Calu3 (cell line): ENCODE measurements around the gene RIMBP2. TPM values are rescaled to one million over a fixed set of nuclear protein-coding genes. Genes with fewer than 3 reads are reported as not detected.

ENCODE experiments used
- BruUV-seq: library from RNA; stranded (reverse); fragments of 400-500 nt; replicated peaks from 2 replicates; lab custom pipeline; 2021; lab: Mats Ljungman, UMichigan
- CTCF ChIA-PET: fragments of 300-600 bp; sonication (Branson Sonifier 250); formaldehyde crosslinking; loops from one replicate; lab custom pipeline; 2022; ENCODE audit warnings: antibody characterized with exemption; lab: Charles Lee
- DNase-seq: peaks from one replicate; pipeline ENCODE4 v3.0.0; 2022
- H3K27ac Mint-ChIP-seq: one replicate; pipeline ENCODE4 v1.8.0; 2022; ENCODE audit warnings: mixed read lengths; ENCODE audit not compliant: unreplicated experiment
- H3K27me3 Mint-ChIP-seq: one replicate; pipeline ENCODE4 v1.8.0; 2022; ENCODE audit warnings: mixed read lengths; ENCODE audit not compliant: unreplicated experiment
- H3K36me3 Mint-ChIP-seq: one replicate; pipeline ENCODE4 v1.8.0; 2022; ENCODE audit warnings: mild to moderate bottlenecking, moderate library complexity, mixed read lengths; ENCODE audit not compliant: insufficient read depth, unreplicated experiment
- H3K4me1 Mint-ChIP-seq: one replicate; pipeline ENCODE4 v1.8.0; 2022; ENCODE audit warnings: mild to moderate bottlenecking, low read depth, mixed read lengths; ENCODE audit not compliant: unreplicated experiment
- H3K4me3 Mint-ChIP-seq: one replicate; pipeline ENCODE4 v1.8.0; 2022; ENCODE audit warnings: mild to moderate bottlenecking, low read depth, moderate library complexity, mixed read lengths; ENCODE audit not compliant: unreplicated experiment
- H3K9me3 Mint-ChIP-seq: one replicate; pipeline ENCODE4 v1.8.0; 2022; ENCODE audit warnings: low read depth, mixed read lengths; ENCODE audit not compliant: unreplicated experiment
- CTCF ChIP-seq: fragments of 200-600 bp; IDR thresholded peaks from one replicate; pipeline ENCODE4 v1.8.0; 2022; ENCODE audit warnings: antibody characterized with exemption; ENCODE audit not compliant: unreplicated experiment
- intact Hi-C: fragments of 100-400 bp; cut with micrococcal nuclease; formaldehyde crosslinking; loops from one replicate; pipeline ENCODE4 v1.10.0; 2022; ENCODE audit not compliant: unreplicated experiment
- total RNA-seq: library from RNA; stranded (reverse); gene quantifications from 2 replicates; pipeline ENCODE4 v1.2.3, GENCODE V29; 2022

The RIMBP2 gene
- total RNA-seq, 1 experiment from 2014 or later: 6.1 TPM

- CTCF ChIA-PET: no interaction called here
- no peak for TF ChIP-seq CTCF
- intact Hi-C loops: no loop called here
- no TSS peak for BruUV-seq
- Mint-ChIP-seq H3K4me1 (no peaks in the 10 kb centered on the region), H3K4me3 (no peak overlapping the region), H3K27me3 (no peaks in the 10 kb centered on the region), H3K27ac (no peak overlapping the region), H3K36me3 (no peaks in the 10 kb centered on the region), H3K9me3 (peaks cover 10% of the 10 kb centered on the region)
- no peak for DNase-seq
These were observed 254.1 kb downstream of the RIMBP2 start for GRCh38 chr12:130461839-130462557.

- Mint-ChIP-seq H3K9me3 (peaks cover 10% of the 10 kb centered on the region), H3K36me3 (no peaks in the 10 kb centered on the region), H3K27me3 (no peaks in the 10 kb centered on the region), H3K4me3 (no peak overlapping the region), H3K27ac (no peak overlapping the region), H3K4me1 (no peaks in the 10 kb centered on the region)
- no peak for DNase-seq
- intact Hi-C loops: no loop called here
- no TSS peak for BruUV-seq
- CTCF ChIA-PET: no interaction called here
- TF ChIP-seq CTCF: no peak
These were observed 254.7 kb downstream of the RIMBP2 start for GRCh38 chr12:130461447-130461815.

GRCh38 chr12:130460611-130461446 lies 255.3 kb downstream of the RIMBP2 start:
- H3K27ac Mint-ChIP-seq: no peak overlapping the region
- intact Hi-C loops: no loop called here

GRCh38 chr12:130459916-130460315 lies 256.2 kb downstream of the RIMBP2 start:
- no peaks in the 10 kb centered on the region for H3K27me3 Mint-ChIP-seq
- intact Hi-C loops: no loop called here
- H3K9me3 Mint-ChIP-seq: peaks cover 8% of the 10 kb centered on the region
- CTCF ChIA-PET: no interaction called here
- H3K4me3 Mint-ChIP-seq: no peak overlapping the region
- no peaks in the 10 kb centered on the region for H3K36me3 Mint-ChIP-seq
- TF ChIP-seq CTCF: no peak
- no peak overlapping the region for H3K27ac Mint-ChIP-seq
- no TSS peak for BruUV-seq
- no peaks in the 10 kb centered on the region for H3K4me1 Mint-ChIP-seq
- no peak for DNase-seq

More at GRCh38 chr12:130460611-130461446, 255.3 kb downstream of the RIMBP2 start:
- CTCF ChIA-PET: no interaction called here
- DNase-seq: no peak
- TF ChIP-seq CTCF: no peak
- Mint-ChIP-seq H3K4me1 (no peaks in the 10 kb centered on the region), H3K36me3 (no peaks in the 10 kb centered on the region), H3K27me3 (no peaks in the 10 kb centered on the region), H3K9me3 (peaks cover 8% of the 10 kb centered on the region), H3K4me3 (no peak overlapping the region)
- no TSS peak for BruUV-seq
